Caco-2 (cell line): ENCODE results near the gene DNLZ. TPM values are rescaled to one million over a fixed set of nuclear protein-coding genes. Genes with fewer than 3 reads are reported as not detected.

Experiments used
- BruUV-seq: library from RNA; stranded (reverse); fragments of 400-500 nt; replicated peaks from 2 replicates; lab custom pipeline; 2021; lab: Mats Ljungman, UMichigan
- CTCF ChIA-PET: fragments of 300-600 bp; sonication (Branson Sonifier 250); formaldehyde crosslinking; loops from one replicate; lab custom pipeline; 2022; ENCODE audit warnings: antibody characterized with exemption; lab: Charles Lee
- POLR2A ChIA-PET: fragments of 300-600 bp; sonication (Branson Sonifier 250); formaldehyde crosslinking; loops from one replicate; lab custom pipeline; 2022; ENCODE audit warnings: antibody characterized with exemption; lab: Charles Lee
- DNase-seq, 2 experiments: peaks; one replicate each; pipeline versions ENCODE4 v3.0.0 to v3.0.0-alpha.2; 2020 to 2022
- H3K27me3 ChIP-seq: replicated peaks from 2 replicates; pipeline ENCODE4 v1.6.0; 2011; ENCODE audit warnings: low read length; ENCODE audit not compliant: control insufficient read depth, insufficient read depth
- H3K36me3 ChIP-seq: 2 replicates; pipeline ENCODE4 v1.5.1; 2011; ENCODE audit warnings: low read length; ENCODE audit not compliant: control insufficient read depth, insufficient read depth
- H3K4me1 ChIP-seq: fragments of 250-450 bp; sonication (Bioruptor Pico); 2 replicates; pipeline ENCODE4 v1.5.1; 2020; ENCODE audit warnings: mild to moderate bottlenecking
- H3K4me3 ChIP-seq: 2 replicates; pipeline ENCODE4 v1.5.1; 2011; ENCODE audit warnings: low read depth, mild to moderate bottlenecking, control low read depth, low read length
- H3K9me3 ChIP-seq: fragments of 250-450 bp; sonication (Bioruptor Pico); 2 replicates; pipeline ENCODE4 v1.5.1; 2020; ENCODE audit warnings: mild to moderate bottlenecking, moderate library complexity
- H3K27ac Mint-ChIP-seq: one replicate; pipeline ENCODE4 v1.8.0; 2022; ENCODE audit warnings: mixed read lengths; ENCODE audit not compliant: unreplicated experiment
- H3K27me3 Mint-ChIP-seq: one replicate; pipeline ENCODE4 v1.8.0; 2022; ENCODE audit warnings: mixed read lengths; ENCODE audit not compliant: insufficient read depth, unreplicated experiment
- H3K36me3 Mint-ChIP-seq: one replicate; pipeline ENCODE4 v1.8.0; 2022; ENCODE audit warnings: mild to moderate bottlenecking, mixed read lengths; ENCODE audit not compliant: insufficient read depth, unreplicated experiment
- H3K4me1 Mint-ChIP-seq: one replicate; pipeline ENCODE4 v1.8.0; 2022; ENCODE audit warnings: low read depth, mixed read lengths; ENCODE audit not compliant: unreplicated experiment
- H3K4me3 Mint-ChIP-seq: one replicate; pipeline ENCODE4 v1.8.0; 2022; ENCODE audit warnings: mild to moderate bottlenecking, moderate library complexity, mixed read lengths; ENCODE audit not compliant: unreplicated experiment
- H3K9me3 Mint-ChIP-seq: one replicate; pipeline ENCODE4 v1.8.0; 2022; ENCODE audit warnings: mixed read lengths; ENCODE audit not compliant: unreplicated experiment
- intact Hi-C: fragments of 100-400 bp; cut with micrococcal nuclease; formaldehyde crosslinking; loops from one replicate; pipeline ENCODE4 v1.10.0; 2022; ENCODE audit not compliant: unreplicated experiment
- total RNA-seq: library from RNA; stranded (reverse); gene quantifications from 2 replicates; pipeline ENCODE4 v1.2.3, GENCODE V29; 2022
- TF ChIP-seq, protein P1 (sequence below), 2 experiments: fragments of 200-600 bp in 1 of 2; IDR thresholded peaks; 1 replicate in 1 of 2; 2 replicates in 1 of 2; pipeline versions ENCODE4 v1.5.1 to v1.8.0; 2011 to 2022; ENCODE audit warnings: antibody characterized with exemption in 1 of 2, control low read depth in 1 of 2, inconsistent platforms in 1 of 2, low read depth in 1 of 2, low read length in 1 of 2, mild to moderate bottlenecking in 1 of 2, moderate library complexity in 1 of 2; ENCODE audit not compliant: insufficient read depth in 1 of 2, severe bottlenecking in 1 of 2, unreplicated experiment in 1 of 2

Gene DNLZ
- total RNA-seq, 1 experiment from 2014 or later: 29.1 TPM

DNA sequence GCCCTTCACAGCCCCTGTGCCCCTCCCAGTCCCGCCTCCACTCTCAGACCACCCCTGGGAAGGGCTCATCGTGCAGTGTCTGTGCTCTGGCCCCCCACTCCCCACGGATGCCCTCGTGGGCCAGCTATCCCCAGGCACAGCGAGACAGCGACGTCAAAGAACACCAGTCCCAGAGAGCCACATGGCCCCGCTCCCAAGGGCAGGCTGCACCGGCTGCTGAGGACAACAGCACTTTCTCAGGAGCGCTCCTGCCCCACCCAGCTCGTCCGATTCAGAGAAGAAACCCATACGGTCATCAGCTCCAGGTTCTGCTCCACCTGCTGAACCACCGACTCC lies 41.2 kb upstream of the DNLZ start:
- H3K27ac Mint-ChIP-seq: no peak overlapping the region
- H3K9me3 Mint-ChIP-seq: no peaks in the 10 kb centered on the region
- H3K36me3 Mint-ChIP-seq: peaks cover 84% of the 10 kb centered on the region
- H3K4me1 Mint-ChIP-seq: peaks cover 16% of the 10 kb centered on the region
- no peaks in the 10 kb centered on the region for H3K27me3 Mint-ChIP-seq
- Histone ChIP-seq H3K9me3 (no peaks in the 10 kb centered on the region), H3K27me3 (no peaks in the 10 kb centered on the region), H3K36me3 (peaks cover 2% of the 10 kb centered on the region), H3K4me1 (no peaks in the 10 kb centered on the region), H3K4me3 (no peak overlapping the region)
- intact Hi-C loops: no loop called here
- TF ChIP-seq, protein P1, sequence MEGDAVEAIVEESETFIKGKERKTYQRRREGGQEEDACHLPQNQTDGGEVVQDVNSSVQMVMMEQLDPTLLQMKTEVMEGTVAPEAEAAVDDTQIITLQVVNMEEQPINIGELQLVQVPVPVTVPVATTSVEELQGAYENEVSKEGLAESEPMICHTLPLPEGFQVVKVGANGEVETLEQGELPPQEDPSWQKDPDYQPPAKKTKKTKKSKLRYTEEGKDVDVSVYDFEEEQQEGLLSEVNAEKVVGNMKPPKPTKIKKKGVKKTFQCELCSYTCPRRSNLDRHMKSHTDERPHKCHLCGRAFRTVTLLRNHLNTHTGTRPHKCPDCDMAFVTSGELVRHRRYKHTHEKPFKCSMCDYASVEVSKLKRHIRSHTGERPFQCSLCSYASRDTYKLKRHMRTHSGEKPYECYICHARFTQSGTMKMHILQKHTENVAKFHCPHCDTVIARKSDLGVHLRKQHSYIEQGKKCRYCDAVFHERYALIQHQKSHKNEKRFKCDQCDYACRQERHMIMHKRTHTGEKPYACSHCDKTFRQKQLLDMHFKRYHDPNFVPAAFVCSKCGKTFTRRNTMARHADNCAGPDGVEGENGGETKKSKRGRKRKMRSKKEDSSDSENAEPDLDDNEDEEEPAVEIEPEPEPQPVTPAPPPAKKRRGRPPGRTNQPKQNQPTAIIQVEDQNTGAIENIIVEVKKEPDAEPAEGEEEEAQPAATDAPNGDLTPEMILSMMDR (IDR thresholded peaks at IDR 0.05; ENCODE audit: insufficient read depth in 1 of 2, low read depth in 1 of 2, low read length in 1 of 2, severe bottlenecking in 1 of 2, unreplicated experiment in 1 of 2): no peak
- CTCF ChIA-PET: interaction anchor here (0.5 kb wide), 1 partner anchor 120 kb away, joined by 4 read pairs; no protein-coding TSS in a partner anchor
- no TSS peak for BruUV-seq
- H3K4me3 Mint-ChIP-seq: no peak overlapping the region
- POLR2A ChIA-PET: no interaction called here
- no peak for DNase-seq

GRCh38 chr9:136403915-136404800 lies 40.6 kb upstream of the DNLZ start:
- H3K27me3 Mint-ChIP-seq: no peaks in the 10 kb centered on the region
- Histone ChIP-seq H3K4me1 (no peaks in the 10 kb centered on the region), H3K9me3 (no peaks in the 10 kb centered on the region), H3K27me3 (no peaks in the 10 kb centered on the region), H3K36me3 (peaks cover 2% of the 10 kb centered on the region), H3K4me3 (no peak overlapping the region)
- peaks cover 84% of the 10 kb centered on the region for H3K36me3 Mint-ChIP-seq
- POLR2A ChIA-PET: no interaction called here
- no peak for DNase-seq
- CTCF ChIA-PET: interaction anchor here (0.5 kb wide), 1 partner anchor 119 kb away, joined by 4 read pairs; no protein-coding TSS in a partner anchor
- H3K9me3 Mint-ChIP-seq: no peaks in the 10 kb centered on the region
- H3K4me3 Mint-ChIP-seq: no peak overlapping the region
- H3K4me1 Mint-ChIP-seq: peaks cover 18% of the 10 kb centered on the region
- TF ChIP-seq, protein P1 (IDR thresholded peaks at IDR 0.05; ENCODE audit: insufficient read depth in 1 of 2, low read depth in 1 of 2, low read length in 1 of 2, severe bottlenecking in 1 of 2, unreplicated experiment in 1 of 2): no peak
- intact Hi-C loops: no loop called here
- BruUV-seq: no TSS peak
- no peak overlapping the region for H3K27ac Mint-ChIP-seq

GRCh38 chr9:136403538-136403914 lies 40.0 kb upstream of the DNLZ start:
- Histone ChIP-seq H3K27me3 (no peaks in the 10 kb centered on the region), H3K4me1 (no peaks in the 10 kb centered on the region), H3K36me3 (peaks cover 2% of the 10 kb centered on the region), H3K4me3 (no peak overlapping the region), H3K9me3 (no peaks in the 10 kb centered on the region)
- TF ChIP-seq, protein P1 (IDR thresholded peaks at IDR 0.05; ENCODE audit: insufficient read depth in 1 of 2, low read depth in 1 of 2, low read length in 1 of 2, severe bottlenecking in 1 of 2, unreplicated experiment in 1 of 2): no peak
- H3K9me3 Mint-ChIP-seq: no peaks in the 10 kb centered on the region
- H3K27ac Mint-ChIP-seq: no peak overlapping the region
- ChIA-PET POLR2A (no interaction called here), CTCF (no interaction called here)
- H3K4me3 Mint-ChIP-seq: no peak overlapping the region
- no TSS peak for BruUV-seq
- H3K4me1 Mint-ChIP-seq: peaks cover 18% of the 10 kb centered on the region
- intact Hi-C loops: no loop called here
- no peak for DNase-seq
- H3K27me3 Mint-ChIP-seq: no peaks in the 10 kb centered on the region
- H3K36me3 Mint-ChIP-seq: peaks cover 83% of the 10 kb centered on the region
